DMS153 (cell line): ENCODE measurements around the gene DTNBP1.
A peak's percentile ranks its signal among the peaks of the same experiment; 100 is the strongest.

Experiments used
- DNase-seq: peaks from one replicate; lab custom pipeline; 2025; lab: John Stamatoyannopoulos, UW

The DTNBP1 gene

GRCh38 chr6:15533379-15534026, 129.3 kb downstream of the DTNBP1 start:
- DNase-seq, result no peak

GRCh38 chr6:15531973-15532372, 130.9 kb downstream of the DTNBP1 start:
- DNase-seq, result no peak

- DNase-seq, result no peak
Observed at GRCh38 chr6:15530411-15530810, 132.4 kb downstream of the DTNBP1 start.

GRCh38 chr6:15528870-15529269, 134.0 kb downstream of the DTNBP1 start:
- DNase-seq, result no peak

- DNase-seq, result no peak
Observed at GRCh38 chr6:15527838-15528617, 134.8 kb downstream of the DTNBP1 start.

GRCh38 chr6:15526212-15526701, 136.6 kb downstream of the DTNBP1 start:
- DNase-seq, result no peak

- DNase-seq, result no peak
Observed at GRCh38 chr6:15524861-15525401, 137.9 kb downstream of the DTNBP1 start.

- DNase-seq, result no peak
Observed at GRCh38 chr6:15523679-15524630, 138.9 kb downstream of the DTNBP1 start.

GRCh38 chr6:15522856-15523529, 139.8 kb downstream of the DTNBP1 start:
- no peak for DNase-seq

GRCh38 chr6:15522427-15522826, 140.4 kb downstream of the DTNBP1 start:
- DNase-seq, result no peak

- DNase-seq, result no peak
Observed at GRCh38 chr6:15522026-15522425, 140.8 kb downstream of the DTNBP1 start.

- DNase-seq, result no peak
Observed at GRCh38 chr6:15521582-15521981, 141.2 kb downstream of the DTNBP1 start.

- DNase-seq, result no peak
Observed at GRCh38 chr6:15520626-15521203, 142.1 kb downstream of the DTNBP1 start.

GRCh38 chr6:15519681-15520080, 143.1 kb downstream of the DTNBP1 start:
- DNase-seq, result no peak

- peak; percentile 6 for DNase-seq
Observed at GRCh38 chr6:15518878-15519277, 143.9 kb downstream of the DTNBP1 start.

- DNase-seq, result no peak
Observed at GRCh38 chr6:15518057-15518456, 144.8 kb downstream of the DTNBP1 start.

GRCh38 chr6:15517600-15517999, 145.2 kb downstream of the DTNBP1 start:
- DNase-seq, result no peak

GRCh38 chr6:15516923-15517560, 145.8 kb downstream of the DTNBP1 start:
- DNase-seq, result no peak

GRCh38 chr6:15516378-15516777, 146.4 kb downstream of the DTNBP1 start:
- DNase-seq, result no peak

GRCh38 chr6:15515660-15516375, 147.0 kb downstream of the DTNBP1 start:
- no peak for DNase-seq
